Ovary (tissue), 3 donors: ENCODE measurements around the gene ATP6V1F.

Source experiments
- EP300 ChIP-seq: sonication (generic); formaldehyde crosslinking; IDR thresholded peaks from one replicate; pipeline ENCODE4 v1.6.1; 2017; ENCODE audit warnings: antibody characterized with exemption
- POLR2A ChIP-seq: fragments of 450-650 bp; IDR thresholded peaks from one replicate; pipeline ENCODE4 v1.6.1; 2017; ENCODE audit warnings: antibody characterized with exemption, mild to moderate bottlenecking, moderate library complexity
- TF ChIP-seq, protein P1 (sequence below), 3 donors: fragments of 450-650 bp in 2 of 3; fragments of 200-600 bp in 1 of 3; IDR thresholded peaks; one replicate each; pipeline versions ENCODE4 v1.5.1 to v1.8.0; 2016 to 2022; ENCODE audit warnings: antibody characterized with exemption in 3 of 3, mild to moderate bottlenecking in 1 of 3
- donor health status: DM: no; HTN: no; CAD: no.

GRCh38 chr7:128831994-128832879 lies 30.4 kb upstream of the ATP6V1F start:
- TF ChIP-seq POLR2A = no peak
- TF ChIP-seq, protein P1, sequence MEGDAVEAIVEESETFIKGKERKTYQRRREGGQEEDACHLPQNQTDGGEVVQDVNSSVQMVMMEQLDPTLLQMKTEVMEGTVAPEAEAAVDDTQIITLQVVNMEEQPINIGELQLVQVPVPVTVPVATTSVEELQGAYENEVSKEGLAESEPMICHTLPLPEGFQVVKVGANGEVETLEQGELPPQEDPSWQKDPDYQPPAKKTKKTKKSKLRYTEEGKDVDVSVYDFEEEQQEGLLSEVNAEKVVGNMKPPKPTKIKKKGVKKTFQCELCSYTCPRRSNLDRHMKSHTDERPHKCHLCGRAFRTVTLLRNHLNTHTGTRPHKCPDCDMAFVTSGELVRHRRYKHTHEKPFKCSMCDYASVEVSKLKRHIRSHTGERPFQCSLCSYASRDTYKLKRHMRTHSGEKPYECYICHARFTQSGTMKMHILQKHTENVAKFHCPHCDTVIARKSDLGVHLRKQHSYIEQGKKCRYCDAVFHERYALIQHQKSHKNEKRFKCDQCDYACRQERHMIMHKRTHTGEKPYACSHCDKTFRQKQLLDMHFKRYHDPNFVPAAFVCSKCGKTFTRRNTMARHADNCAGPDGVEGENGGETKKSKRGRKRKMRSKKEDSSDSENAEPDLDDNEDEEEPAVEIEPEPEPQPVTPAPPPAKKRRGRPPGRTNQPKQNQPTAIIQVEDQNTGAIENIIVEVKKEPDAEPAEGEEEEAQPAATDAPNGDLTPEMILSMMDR (IDR thresholded peaks at IDR 0.05) = no peak
- no peak for TF ChIP-seq EP300
